Measurements from ENCODE around the gene EVI5.

Gene EVI5

DNA sequence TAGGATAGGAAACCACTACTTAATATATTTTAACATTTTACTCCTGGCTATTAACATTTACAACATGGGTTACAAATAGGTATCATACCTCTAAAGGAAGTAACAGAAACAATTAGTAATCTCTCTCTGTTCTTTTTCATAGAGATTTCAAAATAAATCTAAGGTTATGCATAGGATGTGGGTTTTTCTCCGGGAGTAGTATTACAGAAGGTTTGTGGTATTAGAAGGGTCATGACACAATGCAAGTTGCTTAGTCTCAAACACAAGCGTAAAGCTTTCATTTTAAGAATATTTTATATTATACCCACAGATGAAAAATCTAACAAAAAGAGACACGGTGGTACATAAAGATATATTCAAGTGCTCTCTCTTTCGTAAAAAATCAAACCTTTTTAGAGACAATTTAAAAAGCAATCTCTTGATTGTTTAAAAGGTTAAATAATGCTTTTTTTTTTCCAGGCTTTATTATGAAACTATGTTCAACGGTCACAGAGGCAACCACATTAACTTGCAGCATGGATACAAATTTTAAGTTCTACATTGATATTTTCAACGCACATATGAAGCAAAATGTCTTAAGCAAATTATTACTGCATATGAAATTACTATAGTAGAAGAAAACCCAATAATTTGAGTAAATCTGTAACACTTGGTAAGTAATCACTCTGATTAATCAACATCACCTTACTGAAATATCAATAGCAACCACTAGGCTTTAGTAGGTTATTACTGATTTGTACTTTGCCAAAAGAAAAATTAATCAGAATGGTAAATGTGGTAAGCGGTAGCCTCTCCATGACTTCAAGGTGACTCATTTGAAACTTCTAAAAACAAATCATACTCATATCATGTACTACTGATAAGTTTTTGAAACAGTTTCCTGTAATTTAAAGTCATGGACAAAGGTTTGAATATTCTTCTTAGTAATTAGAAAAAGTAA is 200.8 kb downstream of the EVI5 start:
- ATAC-seq (replicated peaks) (peak; percentile 84 to 88), DNase-seq (no peak)
- peaks cover 3 to 10% of the 10 kb centered on the region in 2 donors for H3K9me3 Mint-ChIP-seq
- peak overlapping the region; percentile 13 to 37 for H3K4me3 Mint-ChIP-seq
- peaks cover 13 to 21% of the 10 kb centered on the region in 2 donors for H3K36me3 Mint-ChIP-seq
- H3K4me1 Mint-ChIP-seq, result peaks cover 7 to 8% of the 10 kb centered on the region in 2 donors
- H3K27me3 Mint-ChIP-seq, result no peaks in the 10 kb centered on the region
- peak overlapping the region; percentile 25 for H3K27ac Mint-ChIP-seq

DNA sequence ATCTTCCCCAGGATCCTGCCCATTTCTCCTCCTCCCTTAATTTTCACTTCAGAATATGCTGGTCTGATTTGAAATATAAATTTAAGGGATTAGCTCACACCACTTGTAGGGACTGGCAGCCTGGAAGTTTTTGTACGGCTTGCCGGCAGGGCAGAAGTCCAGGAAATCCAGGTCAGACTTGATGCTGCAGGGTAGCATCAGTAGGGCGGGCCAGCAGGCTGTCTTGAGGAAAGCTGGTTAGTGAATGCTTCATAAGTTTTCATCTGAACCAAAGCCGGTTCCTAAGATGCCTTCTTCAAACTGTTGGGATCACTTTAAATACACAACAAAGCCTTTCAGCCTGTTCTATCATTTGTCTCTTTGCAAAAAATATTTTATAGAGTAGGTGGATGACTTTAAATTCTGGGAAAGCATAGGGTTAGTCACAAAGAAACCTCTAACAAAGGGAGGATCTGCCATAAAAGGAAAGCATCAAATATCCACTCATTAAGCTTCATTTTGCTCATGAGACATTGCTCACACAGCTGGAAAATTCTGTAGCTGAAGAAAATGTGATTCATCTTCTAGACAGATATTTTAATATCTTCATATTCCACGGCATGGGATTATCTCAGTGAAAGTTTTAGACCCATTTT is 207.5 kb downstream of the EVI5 start:
- Mint-ChIP-seq H3K4me3 (no peak overlapping the region), H3K36me3 (peaks cover 6 to 13% of the 10 kb centered on the region in 2 donors), H3K9me3 (no peaks in the 10 kb centered on the region), H3K4me1 (peaks cover 0 to 12% of the 10 kb centered on the region in 2 donors), H3K27me3 (no peaks in the 10 kb centered on the region), H3K27ac (no peak overlapping the region)
- no peak for DNase-seq
- ATAC-seq (replicated peaks), result no peak

DNA sequence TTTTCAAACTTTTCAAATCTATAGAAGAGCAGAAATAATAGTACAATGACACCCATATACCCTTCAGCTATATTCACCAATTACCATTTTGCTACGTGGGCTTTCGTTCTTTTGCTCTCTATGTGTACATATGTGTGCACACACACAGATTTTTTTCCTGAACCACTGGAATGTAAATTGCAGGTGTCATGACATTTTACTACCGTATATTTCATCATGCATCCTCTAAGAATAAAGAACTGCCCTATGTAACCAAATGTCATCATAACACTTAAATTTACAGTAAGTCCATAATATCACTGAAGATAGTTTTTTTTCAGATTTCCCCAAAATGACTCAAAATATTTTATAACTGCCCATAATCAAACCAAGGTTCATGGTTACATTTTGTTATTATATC is 209.8 kb downstream of the EVI5 start:
- H3K4me3 Mint-ChIP-seq, result no peak overlapping the region
- H3K27me3 Mint-ChIP-seq, result no peaks in the 10 kb centered on the region
- peaks cover 2 to 8% of the 10 kb centered on the region in 2 donors for H3K36me3 Mint-ChIP-seq
- H3K4me1 Mint-ChIP-seq, result peaks cover 0 to 12% of the 10 kb centered on the region in 2 donors
- H3K27ac Mint-ChIP-seq, result no peak overlapping the region
- ATAC-seq (replicated peaks) (no peak), DNase-seq (no peak)
- H3K9me3 Mint-ChIP-seq, result no peaks in the 10 kb centered on the region

DNA sequence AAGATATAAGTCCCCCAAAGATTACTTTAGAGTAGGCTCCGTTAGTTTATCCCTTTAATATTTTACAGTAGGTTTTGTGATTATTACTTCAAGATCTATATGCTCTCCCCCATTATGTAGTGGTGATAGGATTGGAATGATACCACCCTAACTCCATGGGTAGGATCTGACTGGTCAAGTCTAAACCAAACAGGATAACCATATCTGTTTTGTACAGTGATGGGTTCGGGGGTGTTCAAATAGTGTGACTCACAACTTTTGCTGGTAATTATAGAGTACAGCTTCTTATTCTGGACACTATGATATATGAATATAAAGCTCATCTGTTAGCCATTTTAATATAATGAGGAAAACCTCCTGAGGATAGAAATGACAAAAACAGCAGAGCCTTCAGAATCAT is 212.4 kb downstream of the EVI5 start:
- H3K9me3 Mint-ChIP-seq, result no peaks in the 10 kb centered on the region
- no peak for ATAC-seq (replicated peaks)
- peaks cover 0 to 5% of the 10 kb centered on the region in 2 donors for H3K4me1 Mint-ChIP-seq
- no peaks in the 10 kb centered on the region for H3K27me3 Mint-ChIP-seq
- H3K4me3 Mint-ChIP-seq, result no peak overlapping the region
- no peak for DNase-seq
- no peak overlapping the region for H3K27ac Mint-ChIP-seq
- H3K36me3 Mint-ChIP-seq, result peaks cover 2 to 4% of the 10 kb centered on the region in 2 donors

DNA sequence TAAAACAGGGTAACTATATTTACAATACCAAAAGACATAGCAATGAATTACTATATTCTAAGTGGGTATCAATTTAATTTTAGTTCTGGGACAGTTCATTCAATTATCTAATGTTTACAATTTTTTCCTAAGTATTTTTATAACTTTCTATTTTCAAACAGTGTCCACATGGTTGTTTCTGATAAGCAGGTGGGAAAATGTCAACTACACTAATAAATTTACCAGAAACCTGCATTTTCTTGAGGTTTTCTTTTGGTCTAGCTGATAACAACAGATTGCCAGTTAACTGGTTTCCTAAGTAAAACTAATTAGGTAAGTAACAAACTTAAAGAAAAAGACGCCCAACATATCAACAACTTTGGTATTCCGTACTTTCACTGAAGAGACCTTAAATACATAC is 213.3 kb downstream of the EVI5 start:
- ATAC-seq (replicated peaks) (no peak), DNase-seq (no peak)
- H3K4me3 Mint-ChIP-seq, result no peak overlapping the region
- H3K9me3 Mint-ChIP-seq, result no peaks in the 10 kb centered on the region
- H3K27me3 Mint-ChIP-seq, result no peaks in the 10 kb centered on the region
- no peaks in the 10 kb centered on the region for H3K4me1 Mint-ChIP-seq
- no peak overlapping the region for H3K27ac Mint-ChIP-seq
- peaks cover 0 to 2% of the 10 kb centered on the region in 2 donors for H3K36me3 Mint-ChIP-seq

DNA sequence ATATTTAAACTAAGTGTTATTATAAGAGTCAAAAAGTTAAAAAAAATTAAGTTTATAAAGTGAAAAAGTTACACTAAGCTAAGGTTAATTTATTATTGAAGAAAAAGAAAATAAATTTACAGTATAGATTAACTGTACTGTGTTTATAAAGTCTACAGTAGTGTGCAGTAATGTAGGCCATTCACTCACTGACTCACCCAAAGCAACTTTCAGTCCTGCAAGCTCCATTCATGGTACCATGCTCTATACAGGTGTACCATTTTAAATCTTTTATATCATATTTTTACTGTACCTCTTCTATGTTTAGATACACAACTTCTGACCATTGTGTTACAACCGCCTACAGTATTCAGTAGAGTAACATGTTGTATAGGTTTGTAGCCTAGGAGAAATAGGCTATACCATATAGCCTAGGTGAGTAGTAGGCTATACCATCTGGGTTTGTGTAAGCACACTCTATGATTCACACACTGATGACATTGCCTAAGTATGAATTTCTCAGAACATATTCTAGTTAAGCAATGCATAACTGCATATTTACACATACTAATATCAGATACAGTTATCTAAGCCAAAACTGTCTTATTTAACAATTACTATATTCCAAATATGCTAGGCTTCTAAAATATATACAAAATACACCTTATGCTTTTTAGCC is 217.6 kb downstream of the EVI5 start:
- Mint-ChIP-seq H3K4me3 (no peak overlapping the region), H3K27ac (no peak overlapping the region), H3K36me3 (no peaks in the 10 kb centered on the region), H3K27me3 (no peaks in the 10 kb centered on the region), H3K9me3 (no peaks in the 10 kb centered on the region), H3K4me1 (no peaks in the 10 kb centered on the region)
- DNase-seq (no peak), ATAC-seq (replicated peaks) (no peak)

DNA sequence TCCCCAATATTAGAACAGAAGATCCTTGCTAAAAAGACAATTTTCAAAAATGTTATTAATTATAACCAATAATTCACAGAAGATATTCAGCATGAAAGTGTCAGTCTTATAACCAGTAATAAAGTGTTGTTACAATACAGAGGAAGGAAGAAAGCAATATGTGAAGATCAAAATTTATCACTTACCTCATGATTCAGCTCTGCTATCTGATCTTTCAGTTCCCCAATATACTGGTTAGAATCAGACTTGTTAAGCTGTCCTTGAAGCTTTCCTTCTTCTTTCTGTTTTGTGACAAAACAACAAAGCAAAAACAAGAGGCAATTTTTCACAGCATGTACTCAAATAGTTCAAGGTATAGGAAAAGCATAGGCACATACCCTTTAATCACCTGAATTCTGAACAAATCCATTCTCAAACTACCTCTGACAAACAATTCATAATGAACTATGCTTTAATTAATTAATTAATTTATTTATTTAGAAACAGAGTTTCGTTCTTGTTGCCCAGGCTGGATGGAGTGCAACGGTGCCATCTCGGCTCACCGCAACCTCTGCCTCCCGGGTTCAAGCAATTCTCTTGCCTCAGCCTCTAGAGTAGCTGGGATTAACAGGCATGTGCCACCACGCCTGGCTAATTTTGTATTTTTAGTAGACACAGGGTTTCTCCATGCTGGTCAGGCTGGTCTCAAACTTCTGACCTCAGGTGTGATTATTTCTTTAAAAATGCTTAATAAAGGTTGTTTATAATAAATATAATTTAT is 221.3 kb downstream of the EVI5 start:
- peaks cover 2 to 6% of the 10 kb centered on the region in 2 donors for H3K36me3 Mint-ChIP-seq
- H3K9me3 Mint-ChIP-seq, result no peaks in the 10 kb centered on the region
- no peaks in the 10 kb centered on the region for H3K27me3 Mint-ChIP-seq
- DNase-seq (no peak), ATAC-seq (replicated peaks) (peak; percentile 99)
- no peaks in the 10 kb centered on the region for H3K4me1 Mint-ChIP-seq
- peak overlapping the region; percentile 59 for H3K27ac Mint-ChIP-seq
- no peak overlapping the region for H3K4me3 Mint-ChIP-seq

DNA sequence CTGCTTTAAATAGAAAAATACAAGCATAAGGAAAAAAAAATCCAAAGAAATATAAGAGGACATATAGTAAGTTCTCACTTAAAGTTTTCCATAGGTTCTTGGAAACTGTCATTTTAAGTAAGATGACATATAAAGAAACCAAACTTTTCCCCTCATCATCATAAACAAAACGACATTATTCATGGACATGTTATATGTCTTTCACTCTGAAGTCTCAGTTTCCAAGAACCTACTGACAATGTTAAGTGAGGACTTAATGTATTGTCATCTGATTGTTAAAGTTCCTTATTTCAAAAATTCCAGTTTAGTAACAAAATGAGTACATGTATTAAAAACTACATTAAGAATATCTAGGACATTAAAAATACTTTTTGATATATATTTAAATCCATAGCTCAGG is 228.6 kb downstream of the EVI5 start:
- Mint-ChIP-seq H3K27me3 (no peaks in the 10 kb centered on the region), H3K27ac (no peak overlapping the region), H3K4me3 (no peak overlapping the region), H3K9me3 (no peaks in the 10 kb centered on the region), H3K36me3 (peaks cover 8 to 21% of the 10 kb centered on the region in 2 donors), H3K4me1 (peaks cover 2 to 11% of the 10 kb centered on the region in 2 donors)
- ATAC-seq (replicated peaks) (no peak), DNase-seq (no peak)

DNA sequence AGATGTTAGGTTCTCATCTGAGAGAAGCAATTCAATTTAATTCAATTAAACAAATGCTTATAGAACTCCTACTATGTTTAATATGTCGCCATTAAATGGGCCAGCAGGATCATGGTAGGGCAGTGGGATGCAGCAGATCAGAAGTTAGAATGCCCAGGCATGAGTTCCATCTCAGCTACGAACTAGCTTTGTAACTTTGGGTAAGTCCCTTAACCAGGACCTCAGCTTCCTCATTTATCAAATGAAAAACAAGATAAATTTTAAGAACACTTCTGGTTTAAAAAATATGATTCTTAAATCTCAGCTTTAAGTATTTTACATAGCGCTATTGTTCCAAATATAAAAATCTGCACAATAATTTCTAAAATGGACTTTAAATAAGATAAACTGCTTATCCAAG is 230.7 kb downstream of the EVI5 start:
- Mint-ChIP-seq H3K9me3 (no peaks in the 10 kb centered on the region), H3K27ac (peak overlapping the region; percentile 5), H3K36me3 (peaks cover 15 to 25% of the 10 kb centered on the region in 2 donors), H3K4me1 (peaks cover 2 to 11% of the 10 kb centered on the region in 2 donors), H3K4me3 (no peak overlapping the region), H3K27me3 (no peaks in the 10 kb centered on the region)
- no peak for DNase-seq
- ATAC-seq (replicated peaks), result peak in 1 of 2 donors; percentile 33

DNA sequence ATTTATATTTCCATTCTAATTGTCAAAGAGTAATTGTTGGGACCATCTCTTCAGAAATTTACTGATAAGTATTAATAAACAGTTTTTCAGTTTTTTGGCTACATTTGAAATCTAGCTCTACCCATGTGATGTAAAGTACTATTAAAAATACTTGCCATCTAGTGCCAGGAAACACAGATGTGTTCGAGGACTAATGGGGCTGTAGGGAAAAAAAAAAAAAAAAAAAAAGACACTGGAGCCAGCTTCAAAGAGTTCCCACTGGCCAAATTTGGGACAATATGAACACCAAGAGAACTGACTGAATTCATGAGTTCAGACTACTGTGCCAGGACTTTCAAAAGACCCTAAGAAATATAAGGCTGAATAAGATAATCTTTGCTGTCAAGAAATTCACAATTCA is 233.0 kb downstream of the EVI5 start:
- no peaks in the 10 kb centered on the region for H3K9me3 Mint-ChIP-seq
- peaks cover 5 to 11% of the 10 kb centered on the region in 2 donors for H3K4me1 Mint-ChIP-seq
- H3K36me3 Mint-ChIP-seq, result peaks cover 20% of the 10 kb centered on the region in 2 donors
- no peaks in the 10 kb centered on the region for H3K27me3 Mint-ChIP-seq
- no peak overlapping the region for H3K27ac Mint-ChIP-seq
- ATAC-seq (replicated peaks) (no peak), DNase-seq (no peak)
- H3K4me3 Mint-ChIP-seq, result no peak overlapping the region

DNA sequence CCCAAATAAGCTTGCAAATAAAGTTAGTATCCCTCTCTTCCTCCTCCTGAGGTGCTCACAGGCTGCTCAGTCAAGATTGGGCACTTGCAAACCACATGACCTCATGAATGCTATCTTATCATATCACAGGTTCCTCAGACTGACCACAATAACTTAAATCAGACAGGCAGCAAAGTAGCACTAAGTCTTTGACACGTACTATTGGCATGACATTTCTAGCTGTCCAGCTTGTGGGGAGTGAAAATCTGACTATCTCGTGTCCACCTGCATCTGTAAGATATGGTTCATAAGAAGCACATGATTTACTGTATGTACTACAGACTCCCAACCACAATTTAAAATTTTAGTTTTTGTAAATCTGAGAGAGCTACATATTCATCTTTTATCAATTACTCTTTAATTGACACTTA is 240.1 kb downstream of the EVI5 start:
- Mint-ChIP-seq H3K9me3 (peaks cover 0 to 2% of the 10 kb centered on the region in 2 donors), H3K4me1 (peaks cover 10 to 36% of the 10 kb centered on the region in 2 donors), H3K27me3 (no peaks in the 10 kb centered on the region), H3K4me3 (no peak overlapping the region), H3K36me3 (peaks cover 20 to 25% of the 10 kb centered on the region in 2 donors), H3K27ac (no peak overlapping the region)
- DNase-seq (no peak), ATAC-seq (replicated peaks) (no peak)

DNA sequence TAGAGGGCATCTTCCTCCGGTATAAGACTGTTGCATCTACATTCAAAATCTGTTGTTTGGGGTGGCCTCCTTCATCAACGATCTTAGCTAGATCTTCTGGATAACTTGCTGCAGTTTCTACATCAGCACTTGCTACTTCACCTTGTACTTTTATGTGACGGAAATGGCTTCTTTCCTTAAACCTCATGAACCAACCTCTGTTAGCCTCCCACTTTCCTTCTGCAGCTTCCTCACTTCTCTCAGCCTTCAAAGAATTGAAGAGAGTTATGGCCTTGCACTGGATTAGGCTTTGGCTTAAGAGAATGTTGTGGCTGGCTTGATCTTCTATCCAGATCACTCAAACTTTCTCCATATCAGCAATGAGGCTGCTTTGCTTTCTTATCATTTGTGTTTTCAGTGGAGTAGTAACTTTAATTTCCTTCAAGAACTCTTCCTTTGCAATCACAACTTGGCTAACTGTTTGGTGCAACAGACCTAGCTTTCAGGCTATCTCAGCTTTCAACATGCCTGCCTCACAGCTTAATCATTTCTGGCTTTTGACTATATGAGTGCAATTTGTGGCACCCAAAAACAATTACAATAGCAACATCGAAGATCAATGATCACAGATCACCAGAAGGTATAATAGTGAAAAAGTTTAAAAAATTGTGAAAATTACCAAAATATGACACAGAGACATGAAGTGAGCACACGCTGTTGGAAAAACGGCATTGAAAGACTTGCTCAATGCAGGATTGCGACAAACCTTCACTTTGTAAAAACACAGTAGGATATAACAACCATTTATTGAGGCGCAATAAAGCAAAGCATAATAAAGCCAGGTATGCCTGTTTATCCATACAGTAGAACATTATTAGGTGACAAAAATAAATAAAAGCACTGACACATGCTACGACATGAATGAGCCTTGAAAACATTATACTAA is 241.5 kb downstream of the EVI5 start:
- Mint-ChIP-seq H3K36me3 (peaks cover 15 to 24% of the 10 kb centered on the region in 2 donors), H3K27ac (no peak overlapping the region), H3K27me3 (no peaks in the 10 kb centered on the region), H3K4me1 (peaks cover 14 to 45% of the 10 kb centered on the region in 2 donors), H3K4me3 (no peak overlapping the region), H3K9me3 (peaks cover 0 to 2% of the 10 kb centered on the region in 2 donors)
- no peak for ATAC-seq (replicated peaks)
- DNase-seq, result no peak

DNA sequence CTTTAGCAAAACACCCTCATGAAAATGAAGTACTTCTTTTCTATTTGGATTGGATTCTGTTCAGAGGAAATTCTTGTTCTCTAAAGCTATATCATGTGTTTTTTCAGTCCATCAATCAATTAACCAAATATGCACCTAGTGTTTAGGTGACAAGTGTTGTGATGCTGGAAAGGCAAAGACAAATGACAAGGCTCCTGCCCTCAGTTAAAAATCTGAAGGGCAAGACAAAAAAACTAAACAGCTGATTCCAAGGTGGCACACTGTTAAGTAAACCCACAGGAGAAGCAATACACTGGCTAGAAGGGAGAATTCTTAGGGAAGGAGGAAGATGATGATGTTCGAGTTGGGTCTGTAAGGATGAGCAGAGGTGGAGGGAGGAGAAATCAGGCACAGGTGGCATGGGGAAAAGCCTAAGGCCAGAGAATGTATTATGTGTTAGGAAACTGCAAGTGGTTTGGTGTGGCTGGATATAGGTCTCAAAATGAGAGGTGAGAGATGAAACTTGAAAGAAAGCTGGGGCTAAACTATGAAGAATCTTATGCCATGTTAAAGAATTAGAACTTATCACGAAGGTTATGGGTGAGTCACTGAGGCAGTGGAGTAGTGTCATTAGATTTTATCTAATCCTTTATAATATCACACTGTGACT is 246.4 kb downstream of the EVI5 start:
- peaks cover 30 to 58% of the 10 kb centered on the region in 2 donors for H3K4me1 Mint-ChIP-seq
- H3K36me3 Mint-ChIP-seq, result peaks cover 17 to 29% of the 10 kb centered on the region in 2 donors
- peak overlapping the region; percentile 94 for H3K27ac Mint-ChIP-seq
- peak; percentile 39 to 49 for ATAC-seq (replicated peaks)
- H3K4me3 Mint-ChIP-seq, result peak overlapping the region; percentile 43 to 50
- no peaks in the 10 kb centered on the region for H3K27me3 Mint-ChIP-seq
- DNase-seq, result peak; percentile 43
- H3K9me3 Mint-ChIP-seq, result peaks cover 3 to 8% of the 10 kb centered on the region in 2 donors

All from stimulated activated naive B cell treated with anti-CD40 and anti-IgM and Interleukin-4, amounts not matched to agents 10 μg/mL and 1 μg/mL and 100 μg/mL, for 72 hours (primary cell).